NAMALWA (cell line): ENCODE measurements around the gene GSTA1.
"Not testable (repeated sequence)": the region's sequence is repeated elsewhere in the genome, so short reads cannot be mapped to it uniquely, and the experiment has no call there.

Experiments used
- DNase-seq: peaks from one replicate; pipeline ENCODE4 v3.0.0-alpha.2; 2015; ENCODE audit warnings: low spot score

The GSTA1 gene

GRCh38 chr6:52757651-52758338 lies 45.8 kb downstream of the GSTA1 start:
- DNase-seq: not testable (repeated sequence)

GRCh38 chr6:52754443-52754842 lies 49.2 kb downstream of the GSTA1 start:
- DNase-seq: no peak

GRCh38 chr6:52753137-52753536 lies 50.5 kb downstream of the GSTA1 start:
- not testable (repeated sequence) for DNase-seq

- DNase-seq: no peak
Observed at GRCh38 chr6:52752310-52752709, 51.3 kb downstream of the GSTA1 start.

- no peak for DNase-seq
Observed at GRCh38 chr6:52749556-52750152, 54.0 kb downstream of the GSTA1 start.

GRCh38 chr6:52747301-52747700 lies 56.3 kb downstream of the GSTA1 start:
- not testable (repeated sequence) for DNase-seq

- no peak for DNase-seq
Observed at GRCh38 chr6:52746213-52746612, 57.4 kb downstream of the GSTA1 start.

- DNase-seq: no peak
Observed at GRCh38 chr6:52745764-52746201, 57.8 kb downstream of the GSTA1 start.

- DNase-seq: no peak
Observed at GRCh38 chr6:52741872-52742271, 61.7 kb downstream of the GSTA1 start.
